T-helper 17 cell (primary cell): ENCODE measurements around the gene KLF9. TPM values are rescaled to one million over a fixed set of nuclear protein-coding genes. Genes with fewer than 3 reads are reported as not detected.

Experiments used
- ATAC-seq: fragments of 150-1000 bp; cut with Tn5 transposase; 2 replicates; pipeline ENCODE4 v1.10.0; 2021; ENCODE audit warnings: mild to moderate bottlenecking, moderate library complexity
- DNase-seq, 3 donors: peaks; one replicate each; pipeline versions ENCODE4 v3.0.0 to v3.0.0-alpha.2; 2020 to 2021
- H3K9me3 ChIP-seq: one replicate; pipeline ENCODE4 v1.7.0; 2013; ENCODE audit warnings: low read length, mild to moderate bottlenecking; ENCODE audit not compliant: control insufficient read depth, poor library complexity, severe bottlenecking
- H3K27ac Mint-ChIP-seq: one replicate; pipeline ENCODE4 v1.8.0; 2022; ENCODE audit warnings: mild to moderate bottlenecking, moderate library complexity, mixed read lengths
- H3K27me3 Mint-ChIP-seq: one replicate; pipeline ENCODE4 v1.8.0; 2022; ENCODE audit warnings: mixed read lengths
- H3K36me3 Mint-ChIP-seq: one replicate; pipeline ENCODE4 v1.8.0; 2022; ENCODE audit warnings: low read depth, mixed read lengths
- H3K4me1 Mint-ChIP-seq: one replicate; pipeline ENCODE4 v1.8.0; 2022; ENCODE audit warnings: mild to moderate bottlenecking, mixed read lengths
- H3K4me3 Mint-ChIP-seq: one replicate; pipeline ENCODE4 v1.8.0; 2022; ENCODE audit warnings: mild to moderate bottlenecking, moderate library complexity, mixed read lengths
- total RNA-seq, 4 donors: library from RNA in 2 of 4; stranded (reverse) in 2 of 4; gene quantifications; one replicate each; pipeline ENCODE4 v1.2.3 and lab custom pipeline; 2022 to 2026

KLF9 gene
- total RNA-seq, 2 donors from 2014 or later = 78.0 to 82.7 TPM

GRCh38 chr9:70347046-70347445, 67.4 kb downstream of the KLF9 start:
- peak overlapping the region; percentile 69 for H3K27ac Mint-ChIP-seq
- no peaks in the 10 kb centered on the region for H3K27me3 Mint-ChIP-seq
- H3K36me3 Mint-ChIP-seq = peaks cover 12% of the 10 kb centered on the region
- no peaks in the 10 kb centered on the region for H3K9me3 ChIP-seq
- H3K4me1 Mint-ChIP-seq = peaks cover 6% of the 10 kb centered on the region
- ATAC-seq (no peak), DNase-seq (no peak)
- H3K4me3 Mint-ChIP-seq = no peak overlapping the region

GRCh38 chr9:70340572-70340971, 73.9 kb downstream of the KLF9 start:
- Mint-ChIP-seq H3K27me3 (no peaks in the 10 kb centered on the region), H3K36me3 (peaks cover 7% of the 10 kb centered on the region), H3K4me1 (no peaks in the 10 kb centered on the region), H3K4me3 (no peak overlapping the region), H3K27ac (no peak overlapping the region)
- H3K9me3 ChIP-seq = no peaks in the 10 kb centered on the region
- ATAC-seq (no peak), DNase-seq (no peak)

Other genes starting within 250 kb of the KLF9 start
- 10 to 100 TPM; 26.5 to 31.1 TPM for gene SMC5, start 155.7 kb downstream of the KLF9 start, total RNA-seq